Thoracic aorta endothelial cell (primary cell): ENCODE data around the gene ZNF22. TPM values are rescaled to one million over a fixed set of nuclear protein-coding genes. Genes with fewer than 3 reads are reported as not detected.

ENCODE experiments used
- total RNA-seq: library from RNA; depleted of rRNA; stranded (reverse); fragments of >200 nt; gene quantifications from 2 replicates; pipeline ENCODE4 v1.2.3, GENCODE V29; 2012

Gene ZNF22
- 56.3 and 56.8 TPM in 2 replicates for total RNA-seq

DNA sequence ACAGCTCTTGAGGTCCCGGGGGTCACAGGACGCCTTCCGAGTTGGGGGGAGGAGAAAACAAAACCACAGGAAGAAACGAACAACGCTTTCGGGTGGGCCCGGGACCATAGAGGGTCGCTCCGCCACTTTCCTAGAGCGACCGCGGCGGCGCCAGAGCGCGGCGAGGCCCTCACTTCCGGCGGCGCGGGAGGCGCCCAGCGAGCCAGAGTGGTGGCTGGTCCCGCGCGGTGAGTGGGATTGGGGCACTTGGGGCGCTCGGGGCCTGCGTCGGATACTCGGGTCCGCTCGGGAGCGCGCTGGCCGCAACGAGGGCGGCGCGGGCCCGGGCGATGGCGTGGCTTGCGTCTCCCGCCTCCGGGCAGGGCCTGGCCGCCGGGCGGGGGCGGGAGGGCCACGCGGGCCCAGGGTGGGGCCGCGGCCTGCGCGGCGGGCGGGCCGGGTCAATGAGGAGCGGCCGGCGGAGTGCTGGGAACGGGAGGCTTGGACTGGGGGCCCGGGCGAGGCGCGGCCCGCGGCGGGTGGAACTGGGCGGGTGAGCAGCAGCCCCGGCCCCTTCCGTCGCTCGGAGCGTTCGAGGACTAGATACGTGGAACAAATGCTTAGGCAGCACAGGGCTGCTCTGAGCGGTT is at the start of gene ZNF22:
Gene ZNF22 (plus strand): TSS at position 172 of the 629 bp plus-strand sequence. CDS start 2,446 bp downstream, outside the sequence.

DNA sequence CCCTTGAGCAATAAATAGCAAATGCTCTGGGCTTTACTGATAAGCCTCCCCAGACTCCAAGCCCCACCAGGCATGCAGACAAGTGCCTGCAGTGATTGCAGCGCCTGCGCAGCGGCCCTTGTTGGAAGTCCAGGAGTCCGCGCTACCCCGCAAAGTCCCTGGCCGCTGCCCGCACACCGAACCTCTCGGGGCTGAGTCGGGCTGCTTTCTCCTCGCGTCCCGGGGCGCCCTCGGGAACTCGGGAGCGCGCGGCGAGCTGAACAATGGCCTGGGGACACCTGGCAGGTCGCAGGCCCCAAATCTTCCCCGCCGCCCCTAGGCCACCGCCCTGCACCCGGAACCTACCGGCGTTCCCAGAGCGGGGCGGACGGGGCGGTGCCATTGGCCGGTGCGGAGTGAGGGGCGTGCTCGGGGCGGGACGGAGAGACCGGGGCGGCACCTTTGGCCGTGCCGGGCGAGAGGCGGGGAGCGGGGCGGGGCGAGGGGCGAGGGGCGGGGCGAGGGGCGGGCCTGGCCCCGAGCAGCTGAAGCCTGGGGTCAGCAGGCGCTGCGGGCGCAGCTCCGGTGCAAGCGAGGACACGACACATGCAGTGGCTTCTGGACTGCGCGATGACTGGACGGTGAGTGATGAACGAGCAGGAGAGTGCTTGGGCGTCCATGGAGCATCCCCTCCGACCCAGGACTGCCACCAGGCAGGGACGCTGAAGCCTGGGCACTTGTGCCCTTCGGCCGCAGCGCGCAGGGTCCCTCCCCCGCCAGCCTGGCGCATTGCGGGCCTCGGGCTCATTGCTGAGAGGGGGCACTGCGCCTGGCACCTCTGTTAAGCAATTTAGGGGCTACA is 41.3 kb upstream of the ZNF22 start, which contains the start of gene RASSF4:
Gene RASSF4 (plus strand): TSS at position 556 of the 841 bp plus-strand sequence. CDS start 10,401 bp downstream, outside the sequence.

DNA sequence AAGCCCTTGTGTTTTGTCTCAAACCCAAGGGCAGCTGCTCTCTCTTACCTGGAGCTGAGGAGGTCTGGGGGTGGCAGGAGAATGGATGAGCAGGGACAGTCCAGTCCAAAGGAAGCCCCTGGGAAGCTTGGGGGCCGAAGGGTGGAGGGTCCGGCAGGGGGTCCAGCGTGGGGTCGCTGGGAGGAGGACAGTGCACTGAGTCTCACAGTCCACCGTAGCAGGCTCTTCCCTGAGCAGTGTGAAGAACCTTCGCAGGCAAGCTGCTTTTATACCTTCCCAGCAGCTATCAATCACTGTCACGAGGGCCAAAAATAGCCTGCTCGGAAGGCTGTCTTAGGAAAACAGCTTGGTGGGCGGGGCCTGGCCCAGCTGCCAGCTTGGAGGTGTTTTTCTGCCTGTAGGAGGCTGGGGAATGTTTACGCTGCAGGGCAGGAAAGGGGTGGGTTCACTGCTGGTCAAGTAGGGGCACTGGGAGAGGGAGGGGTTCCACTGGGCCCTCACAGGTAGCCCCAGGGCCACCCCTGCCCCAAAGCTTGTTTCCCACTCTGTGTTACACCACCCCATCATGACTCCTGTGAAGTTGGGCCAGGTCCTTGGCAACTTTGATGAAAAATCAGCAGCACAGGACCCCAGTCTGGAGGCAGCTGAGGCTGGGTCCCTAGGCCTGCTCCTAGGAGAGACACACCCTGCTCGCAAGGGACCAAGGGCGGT is 22.0 kb upstream of the ZNF22 start, which contains the start of gene DEPP1:
Gene DEPP1 (minus strand): TSS at position 240 of the 711 bp plus-strand sequence. CDS start 779 bp downstream, outside the sequence.

Other genes starting within 250 kb of the ZNF22 start
- gene TMEM72, start 89.6 kb upstream of the ZNF22 start, total RNA-seq: not detected in 2 replicates
- gene RASSF4, start 41.1 kb upstream of the ZNF22 start, total RNA-seq: 3.7 and 5.6 TPM in 2 replicates
- gene DEPP1, start 22.1 kb upstream of the ZNF22 start, total RNA-seq: 230 and 326 TPM in 2 replicates